Adrenal gland (tissue), 5 donors: ENCODE measurements around the gene RASAL1.

Source experiments
- POLR2A ChIP-seq, 2 donors: fragments of 450-650 bp; IDR thresholded peaks; one replicate each; pipeline ENCODE4 v1.6.1; 2017; ENCODE audit warnings: antibody characterized with exemption in 2 of 2, mild to moderate bottlenecking in 2 of 2, moderate library complexity in 1 of 2
- TF ChIP-seq, protein P1 (sequence below), 6 experiments: fragments of 450-650 bp in 4 of 6; fragments of 200-600 bp in 2 of 6; sonication (generic) in 1 of 6; IDR thresholded peaks; 1 replicate in 5 of 6; 2 replicates in 1 of 6; pipeline versions ENCODE4 v1.5.1 to v1.8.0; 2016 to 2021; ENCODE audit warnings: antibody characterized with exemption in 6 of 6, mild to moderate bottlenecking in 2 of 6, moderate library complexity in 1 of 6
- donor health status: DM: no; HTN: no; CAD: no.

DNA sequence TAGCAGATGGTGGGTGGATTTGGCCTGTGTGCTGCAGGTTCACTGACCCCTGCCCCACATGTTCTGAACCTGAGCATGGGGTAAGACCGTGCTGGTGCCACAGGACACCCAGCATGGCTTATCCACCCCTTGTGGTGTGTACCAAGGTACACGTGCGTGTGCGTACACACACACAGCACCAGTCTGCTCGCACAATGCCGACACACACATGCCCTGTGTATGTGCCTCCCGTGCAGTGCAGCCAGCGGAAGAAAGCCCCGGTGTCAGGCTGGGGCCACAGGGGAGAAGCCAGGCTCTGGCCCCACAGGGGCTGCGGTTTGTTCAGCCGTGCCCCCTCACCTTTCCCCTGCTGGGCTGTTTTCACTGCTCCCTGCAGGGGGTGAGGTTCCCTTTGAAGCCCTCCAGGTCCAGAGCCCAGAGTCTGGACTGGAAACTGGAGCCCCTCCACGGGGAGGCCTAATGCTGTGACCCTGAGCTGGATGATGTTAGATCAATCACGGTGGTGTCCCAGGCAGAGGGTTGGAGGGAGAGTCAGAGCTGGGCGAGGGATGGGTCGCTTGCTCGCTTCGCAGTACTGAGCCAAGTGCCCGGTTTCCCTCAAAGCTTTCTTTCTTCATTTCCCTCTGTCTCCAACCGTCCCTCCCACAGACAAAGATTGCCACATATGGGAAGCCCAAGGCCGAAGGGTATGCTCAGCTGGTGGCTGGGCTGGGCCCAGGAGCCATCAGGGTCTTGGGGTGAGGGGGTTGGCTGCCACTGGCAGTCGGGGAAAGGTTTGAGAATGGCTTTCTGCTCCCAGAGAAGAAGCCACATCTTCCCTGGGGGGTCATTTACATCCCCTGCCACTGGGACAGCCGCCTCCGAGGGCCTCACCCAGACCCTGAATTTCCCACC is 72.8 kb downstream of the RASAL1 start:
- TF ChIP-seq, protein P1, sequence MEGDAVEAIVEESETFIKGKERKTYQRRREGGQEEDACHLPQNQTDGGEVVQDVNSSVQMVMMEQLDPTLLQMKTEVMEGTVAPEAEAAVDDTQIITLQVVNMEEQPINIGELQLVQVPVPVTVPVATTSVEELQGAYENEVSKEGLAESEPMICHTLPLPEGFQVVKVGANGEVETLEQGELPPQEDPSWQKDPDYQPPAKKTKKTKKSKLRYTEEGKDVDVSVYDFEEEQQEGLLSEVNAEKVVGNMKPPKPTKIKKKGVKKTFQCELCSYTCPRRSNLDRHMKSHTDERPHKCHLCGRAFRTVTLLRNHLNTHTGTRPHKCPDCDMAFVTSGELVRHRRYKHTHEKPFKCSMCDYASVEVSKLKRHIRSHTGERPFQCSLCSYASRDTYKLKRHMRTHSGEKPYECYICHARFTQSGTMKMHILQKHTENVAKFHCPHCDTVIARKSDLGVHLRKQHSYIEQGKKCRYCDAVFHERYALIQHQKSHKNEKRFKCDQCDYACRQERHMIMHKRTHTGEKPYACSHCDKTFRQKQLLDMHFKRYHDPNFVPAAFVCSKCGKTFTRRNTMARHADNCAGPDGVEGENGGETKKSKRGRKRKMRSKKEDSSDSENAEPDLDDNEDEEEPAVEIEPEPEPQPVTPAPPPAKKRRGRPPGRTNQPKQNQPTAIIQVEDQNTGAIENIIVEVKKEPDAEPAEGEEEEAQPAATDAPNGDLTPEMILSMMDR (IDR thresholded peaks at IDR 0.05): no peak
- TF ChIP-seq POLR2A (IDR thresholded peaks at IDR 0.05): no peak
